SJSA1 (cell line): ENCODE results near the gene KPNA4. TPM values are rescaled to one million over a fixed set of nuclear protein-coding genes. Genes with fewer than 3 reads are reported as not detected.
A peak's percentile ranks its signal among the peaks of the same experiment; 100 is the strongest.
"Not testable (repeated sequence)": the region's sequence is repeated elsewhere in the genome, so short reads cannot be mapped to it uniquely, and the experiment has no call there.

Source experiments
- DNase-seq, 2 experiments: peaks; one replicate each; pipeline ENCODE4 v3.0.0-alpha.2; 2015 to 2020; ENCODE audit warnings: low spot score in 2 of 2, low read depth in 1 of 2
- H3K27ac ChIP-seq: fragments of 250-450 bp; sonication (Bioruptor Pico); 2 replicates; pipeline ENCODE4 v1.5.1; 2020; ENCODE audit warnings: mild to moderate bottlenecking, moderate library complexity
- H3K27me3 ChIP-seq: fragments of 250-450 bp; sonication (Bioruptor Pico); replicated peaks from 2 replicates; pipeline ENCODE4 v1.5.1; 2020; ENCODE audit warnings: mild to moderate bottlenecking, moderate library complexity
- H3K36me3 ChIP-seq: fragments of 250-450 bp; sonication (Bioruptor Pico); 2 replicates; pipeline ENCODE4 v1.5.1; 2020; ENCODE audit warnings: mild to moderate bottlenecking
- H3K4me1 ChIP-seq: fragments of 250-450 bp; sonication (Bioruptor Pico); replicated peaks from 2 replicates; pipeline ENCODE4 v1.6.1; 2021; ENCODE audit warnings: mild to moderate bottlenecking
- H3K4me3 ChIP-seq: fragments of 250-450 bp; sonication (Bioruptor Pico); 2 replicates; pipeline ENCODE4 v1.5.1; 2020; ENCODE audit warnings: mild to moderate bottlenecking
- H3K9me3 ChIP-seq: fragments of 250-450 bp; sonication (Bioruptor Pico); replicated peaks from 2 replicates; pipeline ENCODE4 v1.5.1; 2020; ENCODE audit warnings: mild to moderate bottlenecking
- total RNA-seq: library from RNA; depleted of rRNA; stranded (reverse); fragments of >200 nt; shearing (Covaris generic); gene quantifications from 2 replicates; pipeline ENCODE4 v1.2.3, GENCODE V29; 2014

Gene KPNA4
- total RNA-seq, 1 experiment from 2014 or later: 24.3 TPM

GRCh38 chr3:160583451-160583850, 18.1 kb upstream of the KPNA4 start:
- no peak overlapping the region for H3K4me3 ChIP-seq
- H3K9me3 ChIP-seq: no peaks in the 10 kb centered on the region
- H3K4me1 ChIP-seq: no peaks in the 10 kb centered on the region
- DNase-seq: no peak
- no peak overlapping the region for H3K27ac ChIP-seq
- H3K27me3 ChIP-seq: no peaks in the 10 kb centered on the region
- H3K36me3 ChIP-seq: no peaks in the 10 kb centered on the region

DNA sequence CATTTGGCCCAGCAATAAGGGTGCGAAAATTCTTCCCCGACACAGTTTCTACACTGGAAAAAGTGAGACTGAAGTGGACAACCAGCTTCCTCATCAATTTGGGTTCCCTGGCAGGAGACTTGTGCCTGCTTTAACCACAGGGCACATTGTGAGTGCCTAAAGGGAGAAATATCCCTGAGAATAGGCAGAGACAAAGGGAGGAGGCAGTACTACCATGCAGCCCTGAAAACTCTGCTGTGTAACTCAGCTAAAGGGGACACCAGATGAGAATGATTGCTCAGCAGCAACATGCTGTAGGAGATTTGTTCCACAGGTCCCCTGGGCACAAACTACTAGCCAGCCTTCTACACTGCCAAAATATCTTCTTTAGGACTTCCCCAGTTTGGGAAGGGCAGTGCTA, 15.6 kb upstream of the KPNA4 start:
- H3K4me3 ChIP-seq: no peak overlapping the region
- no peak for DNase-seq
- H3K27ac ChIP-seq: no peak overlapping the region
- H3K36me3 ChIP-seq: no peaks in the 10 kb centered on the region
- no peaks in the 10 kb centered on the region for H3K9me3 ChIP-seq
- H3K27me3 ChIP-seq: no peaks in the 10 kb centered on the region
- no peaks in the 10 kb centered on the region for H3K4me1 ChIP-seq

GRCh38 chr3:160577556-160578195, 12.3 kb upstream of the KPNA4 start:
- no peak for DNase-seq
- H3K27ac ChIP-seq: no peak overlapping the region
- no peaks in the 10 kb centered on the region for H3K9me3 ChIP-seq
- H3K27me3 ChIP-seq: 0 out of 2 replicates have a peak, but pooled peaks cover 3% of the 10 kb centered on the region
- H3K36me3 ChIP-seq: no peaks in the 10 kb centered on the region
- no peaks in the 10 kb centered on the region for H3K4me1 ChIP-seq
- no peak overlapping the region for H3K4me3 ChIP-seq

- Histone ChIP-seq H3K27me3 (0 out of 2 replicates have a peak, but pooled peaks cover 3% of the 10 kb centered on the region), H3K27ac (no peak overlapping the region), H3K9me3 (no peaks in the 10 kb centered on the region), H3K36me3 (no peaks in the 10 kb centered on the region), H3K4me1 (no peaks in the 10 kb centered on the region), H3K4me3 (no peak overlapping the region)
- no peak for DNase-seq
These were observed 11.7 kb upstream of the KPNA4 start for GRCh38 chr3:160577093-160577492.

GRCh38 chr3:160576621-160577020, 11.2 kb upstream of the KPNA4 start:
- Histone ChIP-seq H3K4me3 (no peak overlapping the region), H3K27ac (no peak overlapping the region), H3K9me3 (no peaks in the 10 kb centered on the region), H3K27me3 (0 out of 2 replicates have a peak, but pooled peaks cover 3% of the 10 kb centered on the region), H3K4me1 (no peaks in the 10 kb centered on the region), H3K36me3 (no peaks in the 10 kb centered on the region)
- DNase-seq: no peak

DNA sequence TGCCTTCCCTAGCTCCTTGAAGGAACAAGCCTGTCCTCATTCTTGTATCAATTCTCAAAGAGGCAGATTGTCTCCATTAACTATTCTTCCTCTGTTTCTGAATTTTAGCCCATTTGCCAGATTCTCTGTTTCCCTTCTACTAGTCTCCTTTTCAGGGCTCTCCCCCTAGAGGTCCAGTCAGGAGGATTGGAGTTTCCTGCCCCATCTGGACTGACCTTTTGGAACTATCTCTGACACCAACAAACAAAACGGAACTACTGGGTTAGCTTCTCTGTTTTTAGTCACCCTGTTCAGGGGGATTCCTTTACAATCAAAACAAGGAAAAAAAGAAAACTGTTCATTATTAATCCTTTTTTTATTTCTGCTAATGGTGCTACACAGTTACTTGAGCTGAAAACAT, 10.2 kb upstream of the KPNA4 start:
- Histone ChIP-seq H3K4me3 (no peak overlapping the region), H3K27ac (no peak overlapping the region), H3K4me1 (no peaks in the 10 kb centered on the region), H3K9me3 (no peaks in the 10 kb centered on the region), H3K27me3 (0 out of 2 replicates have a peak, but pooled peaks cover 3% of the 10 kb centered on the region), H3K36me3 (no peaks in the 10 kb centered on the region)
- DNase-seq: no peak

GRCh38 chr3:160574636-160575035, 9.3 kb upstream of the KPNA4 start:
- Histone ChIP-seq H3K27me3 (0 out of 2 replicates have a peak, but pooled peaks cover 3% of the 10 kb centered on the region), H3K9me3 (no peaks in the 10 kb centered on the region), H3K4me3 (no peak overlapping the region), H3K36me3 (no peaks in the 10 kb centered on the region), H3K27ac (no peak overlapping the region), H3K4me1 (no peaks in the 10 kb centered on the region)
- no peak for DNase-seq

GRCh38 chr3:160573955-160574525, 8.7 kb upstream of the KPNA4 start:
- not testable (repeated sequence) for H3K27ac ChIP-seq, H3K27me3 ChIP-seq, H3K9me3 ChIP-seq, H3K36me3 ChIP-seq, DNase-seq, H3K4me1 ChIP-seq, H3K4me3 ChIP-seq

- no peaks in the 10 kb centered on the region; the same call in 1 of the 2 replicates for H3K4me1 ChIP-seq
- no peak overlapping the region for H3K4me3 ChIP-seq
- no peaks in the 10 kb centered on the region for H3K9me3 ChIP-seq
- H3K27me3 ChIP-seq: no peaks in the 10 kb centered on the region
- DNase-seq: no peak
- peaks cover 12% of the 10 kb centered on the region; the same call in 1 of the 2 replicates for H3K36me3 ChIP-seq
- H3K27ac ChIP-seq: no peak overlapping the region
These were observed 4.7 kb upstream of the KPNA4 start for GRCh38 chr3:160569894-160570652.

GRCh38 chr3:160568989-160569388, 3.6 kb upstream of the KPNA4 start:
- Histone ChIP-seq H3K27me3 (no peaks in the 10 kb centered on the region), H3K4me3 (no peak overlapping the region), H3K4me1 (no peaks in the 10 kb centered on the region; the same call in 1 of the 2 replicates), H3K27ac (no peak overlapping the region), H3K36me3 (peaks cover 15% of the 10 kb centered on the region), H3K9me3 (no peaks in the 10 kb centered on the region)
- DNase-seq: no peak

- no peak overlapping the region for H3K4me3 ChIP-seq
- H3K4me1 ChIP-seq: peaks cover 9% of the 10 kb centered on the region; the same call in 1 of the 2 replicates
- DNase-seq: no peak
- no peaks in the 10 kb centered on the region for H3K9me3 ChIP-seq
- no peak overlapping the region for H3K27ac ChIP-seq
- H3K36me3 ChIP-seq: peaks cover 28% of the 10 kb centered on the region
- no peaks in the 10 kb centered on the region for H3K27me3 ChIP-seq
These were observed 2.4 kb upstream of the KPNA4 start for GRCh38 chr3:160567774-160568173.

GRCh38 chr3:160566499-160566898, 1.1 kb upstream of the KPNA4 start:
- Histone ChIP-seq H3K9me3 (no peaks in the 10 kb centered on the region), H3K4me3 (peak overlapping the region; percentile 49), H3K4me1 (peaks cover 9% of the 10 kb centered on the region; the same call in 1 of the 2 replicates), H3K36me3 (peaks cover 33% of the 10 kb centered on the region), H3K27me3 (no peaks in the 10 kb centered on the region), H3K27ac (peak overlapping the region; percentile 99)
- DNase-seq: no peak

DNA sequence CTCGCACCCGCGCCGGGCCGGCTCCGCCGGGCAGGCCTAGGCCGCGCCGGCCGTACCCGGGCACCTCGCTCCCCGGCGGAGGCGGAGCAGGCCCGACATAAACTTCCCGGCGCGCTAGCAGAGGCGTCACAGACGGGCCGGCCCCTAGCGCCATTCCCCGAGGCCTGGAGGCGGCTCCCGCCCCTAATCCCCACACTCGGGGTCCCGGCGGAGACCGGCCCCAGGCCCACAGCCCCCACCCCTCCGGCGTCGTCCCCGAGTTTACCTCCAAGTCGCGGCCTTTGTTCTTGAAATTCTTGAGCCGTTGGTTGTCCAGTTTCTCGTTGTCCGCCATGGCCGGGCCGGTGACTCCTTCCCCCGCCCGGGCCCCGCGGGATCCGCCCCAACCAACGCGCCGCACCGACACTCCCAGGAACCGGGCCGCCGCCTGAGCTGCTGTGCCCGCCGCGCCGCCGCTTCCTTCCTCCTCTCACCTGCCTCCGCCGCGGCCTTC, 376 bp downstream of the KPNA4 start:
- Histone ChIP-seq H3K27me3 (no peaks in the 10 kb centered on the region), H3K4me3 (peak overlapping the region; percentile 49), H3K4me1 (peaks cover 9% of the 10 kb centered on the region; the same call in 1 of the 2 replicates), H3K27ac (peak overlapping the region; percentile 99), H3K36me3 (peaks cover 33% of the 10 kb centered on the region), H3K9me3 (no peaks in the 10 kb centered on the region)
- peak in 1 of 2 experiments; percentile 59 for DNase-seq
